Neural progenitor cell (in vitro differentiated cells): Measurements from ENCODE around the gene CALN1.

ENCODE experiments used
- CTCF ChIP-seq: fragments of 200-600 bp; sonication (generic); IDR thresholded peaks from 2 replicates; pipeline ENCODE4 v1.5.1; 2017; ENCODE audit warnings: antibody characterized with exemption, mild to moderate bottlenecking
- EZH2 ChIP-seq: fragments of 200-600 bp; sonication (generic); IDR thresholded peaks from 2 replicates; pipeline ENCODE4 v1.6.1; 2017; ENCODE audit warnings: antibody characterized with exemption, mild to moderate bottlenecking, moderate library complexity
- EZH2phosphoT487 ChIP-seq: fragments of 200-600 bp; sonication (generic); IDR thresholded peaks from 2 replicates; pipeline ENCODE4 v1.6.1; 2017; ENCODE audit warnings: antibody characterized with exemption

GRCh38 chr7:71996141-71996540 is 416.0 kb downstream of the CALN1 start:
- TF ChIP-seq EZH2phosphoT487 (no peak), EZH2 (no peak), CTCF (no peak)
